ENCODE measurements around the gene STOX2.
"Not testable (repeated sequence)": the region's sequence is repeated elsewhere in the genome, so short reads cannot be mapped to it uniquely, and the experiment has no call there.

The STOX2 gene

DNA sequence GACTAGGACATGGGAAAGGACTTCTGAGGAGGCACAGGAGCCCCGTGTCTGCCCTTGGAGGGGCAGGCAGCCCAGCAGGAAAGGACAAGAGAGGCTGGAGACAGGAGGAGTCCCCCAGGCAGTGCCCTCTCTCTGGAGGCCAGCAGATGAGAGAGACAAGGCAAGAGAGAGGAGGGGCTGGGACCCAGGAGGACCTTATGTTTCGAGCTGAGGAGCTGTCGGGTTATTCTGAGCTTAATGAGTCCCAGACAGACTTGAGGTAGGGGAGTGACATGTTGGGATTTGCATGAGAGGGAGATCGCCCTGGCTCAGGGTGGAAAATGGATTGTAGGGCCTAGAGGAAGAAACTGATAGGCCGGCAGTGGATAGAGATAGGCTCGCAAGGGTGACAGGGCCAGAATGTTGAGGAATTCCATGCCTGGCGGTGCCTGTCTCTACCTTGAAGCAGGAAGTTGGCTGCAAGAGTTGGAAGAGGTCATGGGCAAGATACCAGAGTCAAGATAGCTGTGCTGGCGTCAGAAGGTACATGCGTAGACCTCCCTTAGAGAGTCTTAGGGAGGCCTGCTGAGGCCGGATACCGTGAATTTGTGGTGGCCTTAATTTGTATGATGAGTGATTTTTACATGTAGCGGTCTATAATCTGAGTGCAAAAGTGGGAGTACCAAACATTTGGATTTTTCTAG, 19.4 kb downstream of the STOX2 start:
- H3K36me3 Mint-ChIP-seq (ENCODE audit: insufficient read depth): no peaks in the 10 kb centered on the region
- H3K27me3 Mint-ChIP-seq: peaks cover 26% of the 10 kb centered on the region
- H3K4me3 Mint-ChIP-seq: no peak overlapping the region
- no peaks in the 10 kb centered on the region for H3K4me1 Mint-ChIP-seq
- no peak for DNase-seq (ENCODE audit: low spot score in 2 of 2)
- no peak for ATAC-seq (replicated peaks; ENCODE audit: extremely low read depth, poor library complexity, severe bottlenecking)
- no peak overlapping the region for H3K27ac Mint-ChIP-seq (ENCODE audit: low read depth)
- H3K9me3 Mint-ChIP-seq: no peaks in the 10 kb centered on the region

DNA sequence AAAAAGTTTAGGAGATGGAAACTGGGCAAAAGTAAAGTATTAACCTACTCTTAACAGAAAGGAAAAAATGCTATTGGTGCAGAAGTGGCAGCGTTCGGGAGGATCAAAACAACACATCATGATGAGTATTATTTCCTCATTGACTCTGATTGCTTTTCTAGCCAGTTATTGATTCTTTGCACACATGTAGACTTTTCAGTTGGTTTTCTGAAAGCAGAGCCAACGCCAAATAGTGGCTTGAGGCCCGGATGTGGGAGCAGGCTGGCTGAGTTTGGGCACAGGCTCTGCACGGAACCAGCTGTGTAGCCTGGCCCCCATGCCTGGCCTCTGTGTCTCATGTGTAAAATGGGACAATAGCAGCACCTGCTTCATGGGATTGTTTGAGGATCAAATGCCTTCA, 21.8 kb downstream of the STOX2 start:
- DNase-seq (ENCODE audit: low spot score in 2 of 2) (no peak), ATAC-seq (replicated peaks; ENCODE audit: extremely low read depth, poor library complexity, severe bottlenecking) (no peak)
- Mint-ChIP-seq H3K27ac (ENCODE audit: low read depth) (no peak overlapping the region), H3K4me1 (no peaks in the 10 kb centered on the region), H3K27me3 (peaks cover 33% of the 10 kb centered on the region), H3K4me3 (no peak overlapping the region), H3K36me3 (ENCODE audit: insufficient read depth) (no peaks in the 10 kb centered on the region), H3K9me3 (no peaks in the 10 kb centered on the region)

DNA sequence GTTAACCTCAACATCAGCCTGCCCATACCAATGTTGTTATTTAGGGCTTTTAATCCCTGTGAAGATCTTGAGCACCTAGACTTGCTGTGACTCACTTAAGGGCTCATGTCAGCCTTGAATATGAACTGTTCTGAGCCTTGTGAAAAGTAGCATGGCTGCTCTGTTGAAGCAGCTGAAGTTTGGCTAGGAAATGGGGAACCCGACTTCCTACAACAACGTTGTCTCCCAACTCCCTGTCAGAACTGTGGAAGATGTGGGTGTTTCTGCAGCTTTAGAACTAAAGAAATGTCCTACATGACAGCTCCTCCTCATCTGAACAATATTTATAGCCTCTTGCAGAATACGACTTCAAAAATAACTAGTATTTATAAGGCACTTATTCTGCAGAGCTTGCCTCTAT, 27.5 kb downstream of the STOX2 start:
- no peaks in the 10 kb centered on the region for H3K36me3 Mint-ChIP-seq (ENCODE audit: insufficient read depth)
- no peak for ATAC-seq (replicated peaks; ENCODE audit: extremely low read depth, poor library complexity, severe bottlenecking)
- H3K4me3 Mint-ChIP-seq: no peak overlapping the region
- no peak for DNase-seq (ENCODE audit: low spot score in 2 of 2)
- no peaks in the 10 kb centered on the region for H3K9me3 Mint-ChIP-seq
- H3K27ac Mint-ChIP-seq (ENCODE audit: low read depth): no peak overlapping the region
- no peaks in the 10 kb centered on the region for H3K4me1 Mint-ChIP-seq
- H3K27me3 Mint-ChIP-seq: peaks cover 22% of the 10 kb centered on the region

DNA sequence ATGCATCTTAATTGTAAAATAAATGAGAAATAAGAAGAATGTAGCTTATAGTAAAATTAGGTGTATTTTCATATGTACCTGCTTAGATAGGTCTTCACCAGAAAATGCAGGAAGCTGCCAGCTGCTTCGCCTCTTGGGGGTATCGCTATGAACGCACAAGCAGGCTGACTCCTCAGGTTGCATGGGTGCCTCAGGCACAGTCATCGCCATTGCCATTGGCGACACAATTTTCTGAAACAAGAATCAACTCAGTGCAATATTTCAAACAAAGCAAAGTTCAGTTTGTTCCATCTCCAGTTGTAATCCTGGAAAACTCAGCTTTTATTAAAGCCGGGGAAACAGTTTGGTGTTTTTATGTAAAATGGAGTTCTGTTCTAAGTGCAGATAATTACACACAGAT, 29.7 kb downstream of the STOX2 start:
- no peaks in the 10 kb centered on the region for H3K9me3 Mint-ChIP-seq
- H3K4me1 Mint-ChIP-seq: no peaks in the 10 kb centered on the region
- H3K27me3 Mint-ChIP-seq: peaks cover 22% of the 10 kb centered on the region
- H3K27ac Mint-ChIP-seq (ENCODE audit: low read depth): no peak overlapping the region
- no peak overlapping the region for H3K4me3 Mint-ChIP-seq
- no peaks in the 10 kb centered on the region for H3K36me3 Mint-ChIP-seq (ENCODE audit: insufficient read depth)
- DNase-seq (ENCODE audit: low spot score in 2 of 2) (no peak), ATAC-seq (replicated peaks; ENCODE audit: extremely low read depth, poor library complexity, severe bottlenecking) (no peak)

DNA sequence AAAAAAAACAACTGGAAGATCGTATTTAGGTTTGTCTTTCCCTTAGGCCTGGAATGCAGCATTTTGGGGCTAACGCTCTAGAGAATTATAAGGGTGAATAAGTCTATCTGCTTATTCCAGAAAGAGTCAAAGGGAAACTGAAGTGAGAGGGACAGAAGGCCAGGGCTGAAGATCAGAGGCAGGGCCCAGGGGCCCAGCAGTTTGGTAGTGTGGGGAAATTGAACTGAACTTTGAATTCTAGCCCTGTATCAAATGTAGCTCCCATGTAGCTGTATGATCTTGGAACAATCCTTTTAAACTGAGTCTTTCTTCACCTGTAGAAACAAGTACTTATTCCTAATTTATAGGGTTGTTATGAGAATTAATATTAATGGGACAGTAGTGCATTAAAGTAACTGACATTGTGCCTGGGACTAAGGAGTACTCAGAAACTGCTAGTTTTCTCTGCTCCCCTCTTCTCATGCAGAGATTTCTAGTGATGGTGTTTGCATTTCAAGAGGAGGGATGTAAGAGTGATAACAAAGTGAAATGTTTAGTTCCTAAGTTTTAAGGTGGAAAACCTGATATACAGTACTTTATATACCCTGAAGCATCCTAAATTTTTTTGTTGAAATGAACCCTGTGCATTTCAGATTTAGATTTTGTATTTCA, 30.4 kb downstream of the STOX2 start:
- H3K27ac Mint-ChIP-seq (ENCODE audit: low read depth): no peak overlapping the region
- H3K9me3 Mint-ChIP-seq: no peaks in the 10 kb centered on the region
- DNase-seq (ENCODE audit: low spot score in 2 of 2): no peak
- peaks cover 22% of the 10 kb centered on the region for H3K27me3 Mint-ChIP-seq
- H3K4me3 Mint-ChIP-seq: no peak overlapping the region
- no peak for ATAC-seq (replicated peaks; ENCODE audit: extremely low read depth, poor library complexity, severe bottlenecking)
- no peaks in the 10 kb centered on the region for H3K36me3 Mint-ChIP-seq (ENCODE audit: insufficient read depth)
- H3K4me1 Mint-ChIP-seq: no peaks in the 10 kb centered on the region

DNA sequence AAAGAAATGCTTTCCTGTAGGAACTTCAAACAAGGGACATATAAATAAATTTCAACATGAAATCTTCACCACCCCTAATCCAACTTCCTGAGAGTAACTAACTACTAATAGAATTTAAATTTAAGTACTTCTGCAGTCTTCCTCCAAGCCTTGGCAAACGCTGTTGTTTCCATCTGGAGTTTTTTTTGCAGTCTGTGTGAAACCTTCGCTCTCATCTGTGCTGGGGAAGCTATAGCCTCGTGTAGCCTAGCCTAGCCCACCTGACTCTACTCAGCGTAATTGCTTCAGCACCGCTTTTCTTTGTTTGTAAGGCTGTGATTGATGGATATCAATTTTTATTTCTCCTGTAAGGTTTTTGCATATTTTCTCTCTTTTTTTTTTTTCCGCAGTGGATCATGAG, 30.9 kb downstream of the STOX2 start:
- Mint-ChIP-seq H3K27me3 (peaks cover 22% of the 10 kb centered on the region), H3K9me3 (no peaks in the 10 kb centered on the region), H3K4me3 (no peak overlapping the region), H3K27ac (ENCODE audit: low read depth) (no peak overlapping the region), H3K4me1 (no peaks in the 10 kb centered on the region), H3K36me3 (ENCODE audit: insufficient read depth) (no peaks in the 10 kb centered on the region)
- no peak for ATAC-seq (replicated peaks; ENCODE audit: extremely low read depth, poor library complexity, severe bottlenecking)
- no peak for DNase-seq (ENCODE audit: low spot score in 2 of 2)

DNA sequence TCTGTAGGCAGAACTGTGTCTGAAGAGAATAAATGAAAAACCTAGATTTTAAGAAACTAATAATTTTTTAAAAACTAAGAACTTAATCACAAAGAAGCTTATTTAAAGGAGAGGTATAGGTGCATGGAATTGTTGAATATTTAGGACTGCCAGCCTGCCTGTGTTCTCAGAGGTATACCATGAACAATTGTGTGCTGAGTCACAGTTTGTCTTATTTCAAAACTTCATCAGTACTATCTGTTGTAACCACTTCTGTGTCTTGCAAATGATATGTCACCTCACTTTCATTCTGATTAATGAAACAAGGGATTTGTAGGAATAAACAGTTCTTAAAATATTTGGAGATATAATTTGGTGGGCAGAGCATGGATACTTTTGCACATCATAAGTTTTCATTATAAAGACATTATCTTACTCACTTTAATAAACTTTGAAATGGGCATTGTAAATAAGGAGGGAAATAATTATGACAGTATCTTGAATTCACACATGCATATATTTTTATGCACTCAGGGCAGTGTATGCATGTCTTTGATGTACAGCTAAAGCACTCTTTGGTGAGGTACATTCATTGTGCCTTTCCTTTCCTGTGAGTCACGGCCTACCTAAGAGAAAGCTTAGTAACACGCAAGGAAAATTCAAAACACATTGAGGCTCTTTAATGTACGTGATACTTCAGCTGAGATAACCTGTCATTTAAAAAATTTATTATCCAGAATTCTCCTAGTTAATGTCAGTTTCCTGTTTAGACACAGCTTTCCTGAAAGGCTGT, 31.7 kb downstream of the STOX2 start:
- Mint-ChIP-seq H3K4me3 (no peak overlapping the region), H3K27ac (ENCODE audit: low read depth) (no peak overlapping the region), H3K4me1 (no peaks in the 10 kb centered on the region), H3K9me3 (no peaks in the 10 kb centered on the region), H3K36me3 (ENCODE audit: insufficient read depth) (no peaks in the 10 kb centered on the region), H3K27me3 (peaks cover 17% of the 10 kb centered on the region)
- ATAC-seq (replicated peaks; ENCODE audit: extremely low read depth, poor library complexity, severe bottlenecking) (no peak), DNase-seq (ENCODE audit: low spot score in 2 of 2) (no peak)

DNA sequence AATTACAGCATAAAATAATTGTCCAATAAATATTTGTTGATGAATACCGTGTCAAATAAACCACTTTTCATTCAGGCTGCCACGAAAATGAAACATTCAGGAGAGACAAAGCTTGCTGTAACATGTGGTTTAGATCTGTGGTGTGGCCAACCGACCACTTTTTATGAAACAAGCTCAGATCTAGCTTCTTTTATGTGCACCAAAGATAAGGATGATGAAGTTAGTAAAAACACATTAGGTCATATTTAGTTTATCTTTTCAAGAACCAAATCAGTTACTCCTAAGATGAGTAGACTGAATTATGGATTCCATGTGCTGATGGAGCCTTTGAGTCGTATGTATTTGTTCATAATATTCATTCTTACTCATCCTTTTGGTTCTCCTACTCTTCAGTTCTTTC, 35.8 kb downstream of the STOX2 start:
- no peaks in the 10 kb centered on the region for H3K36me3 Mint-ChIP-seq (ENCODE audit: insufficient read depth)
- H3K27me3 Mint-ChIP-seq: peaks cover 8% of the 10 kb centered on the region
- ATAC-seq (replicated peaks; ENCODE audit: extremely low read depth, poor library complexity, severe bottlenecking) (no peak), DNase-seq (ENCODE audit: low spot score in 2 of 2) (no peak)
- no peaks in the 10 kb centered on the region for H3K9me3 Mint-ChIP-seq
- H3K4me1 Mint-ChIP-seq: no peaks in the 10 kb centered on the region
- no peak overlapping the region for H3K4me3 Mint-ChIP-seq
- no peak overlapping the region for H3K27ac Mint-ChIP-seq (ENCODE audit: low read depth)

DNA sequence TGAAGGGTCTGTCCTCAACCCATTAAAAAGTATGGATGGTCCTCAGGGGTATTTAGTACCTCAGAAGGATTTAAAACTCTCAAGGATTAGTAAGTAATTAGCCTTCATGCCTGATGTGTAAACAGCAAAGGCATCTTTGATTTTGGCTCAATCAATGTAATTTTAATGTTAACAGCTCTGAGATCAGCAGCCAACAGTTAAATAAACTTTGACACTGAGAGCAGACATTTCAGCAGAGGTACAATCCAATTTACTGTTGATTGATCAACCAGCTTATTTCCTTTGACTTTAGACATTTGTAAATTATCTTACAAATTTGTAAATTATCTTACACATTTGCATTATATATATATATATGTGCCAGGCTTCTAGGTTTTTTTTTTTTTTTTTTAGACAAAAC, 36.9 kb downstream of the STOX2 start:
- DNase-seq (ENCODE audit: low spot score in 2 of 2) (no peak), ATAC-seq (replicated peaks; ENCODE audit: extremely low read depth, poor library complexity, severe bottlenecking) (no peak)
- no peaks in the 10 kb centered on the region for H3K4me1 Mint-ChIP-seq
- H3K36me3 Mint-ChIP-seq (ENCODE audit: insufficient read depth): no peaks in the 10 kb centered on the region
- H3K27me3 Mint-ChIP-seq: peaks cover 7% of the 10 kb centered on the region
- H3K4me3 Mint-ChIP-seq: no peak overlapping the region
- H3K27ac Mint-ChIP-seq (ENCODE audit: low read depth): no peak overlapping the region
- no peaks in the 10 kb centered on the region for H3K9me3 Mint-ChIP-seq

DNA sequence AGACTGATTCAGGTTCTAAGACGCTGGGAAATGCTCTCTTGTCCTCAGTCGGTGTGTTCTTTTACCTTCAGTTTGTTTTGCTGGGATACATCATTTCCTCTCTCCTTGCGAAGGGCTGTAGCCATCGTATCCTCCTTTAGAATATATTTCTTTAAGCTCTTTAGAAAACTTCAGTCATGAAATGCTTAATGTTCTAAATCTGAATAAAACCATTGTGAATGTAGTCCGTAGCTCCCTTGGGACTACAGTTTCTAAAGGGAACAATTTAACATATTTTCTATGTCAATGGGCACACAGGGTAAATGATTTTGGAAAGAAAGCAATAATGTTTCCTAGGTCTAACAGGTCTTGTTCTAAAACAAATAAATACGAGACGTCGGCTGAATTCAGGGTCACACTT, 40.6 kb downstream of the STOX2 start:
- Mint-ChIP-seq H3K9me3 (no peaks in the 10 kb centered on the region), H3K4me3 (no peak overlapping the region), H3K27ac (ENCODE audit: low read depth) (no peak overlapping the region), H3K36me3 (ENCODE audit: insufficient read depth) (no peaks in the 10 kb centered on the region), H3K27me3 (peaks cover 19% of the 10 kb centered on the region), H3K4me1 (no peaks in the 10 kb centered on the region)
- DNase-seq (ENCODE audit: low spot score in 2 of 2) (no peak), ATAC-seq (replicated peaks; ENCODE audit: extremely low read depth, poor library complexity, severe bottlenecking) (no peak)

DNA sequence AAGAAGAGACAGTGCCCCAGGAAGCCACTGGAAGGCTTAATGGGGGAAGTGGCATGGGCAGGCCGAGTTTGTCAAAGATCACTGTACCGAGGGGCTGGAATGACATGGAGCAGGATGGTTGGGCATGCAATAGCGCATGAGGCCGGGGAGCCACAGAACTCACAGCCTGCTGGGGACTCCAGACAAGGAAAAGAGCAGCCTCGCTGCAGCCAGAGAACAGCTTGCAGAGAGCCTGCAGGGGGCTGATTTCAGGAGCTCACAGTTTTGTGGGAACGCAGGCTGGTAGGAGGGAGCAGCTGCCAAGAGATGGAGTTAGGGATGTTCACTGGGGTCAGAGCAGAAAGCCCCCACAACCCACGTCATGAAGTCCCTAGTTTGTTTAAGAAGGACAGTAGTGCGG, 45.4 kb downstream of the STOX2 start:
- no peak for ATAC-seq (replicated peaks; ENCODE audit: extremely low read depth, poor library complexity, severe bottlenecking)
- H3K36me3 Mint-ChIP-seq (ENCODE audit: insufficient read depth): no peaks in the 10 kb centered on the region
- peaks cover 14% of the 10 kb centered on the region for H3K27me3 Mint-ChIP-seq
- no peak for DNase-seq (ENCODE audit: low spot score in 2 of 2)
- H3K4me1 Mint-ChIP-seq: no peaks in the 10 kb centered on the region
- H3K9me3 Mint-ChIP-seq: no peaks in the 10 kb centered on the region
- no peak overlapping the region for H3K27ac Mint-ChIP-seq (ENCODE audit: low read depth)
- no peak overlapping the region for H3K4me3 Mint-ChIP-seq

DNA sequence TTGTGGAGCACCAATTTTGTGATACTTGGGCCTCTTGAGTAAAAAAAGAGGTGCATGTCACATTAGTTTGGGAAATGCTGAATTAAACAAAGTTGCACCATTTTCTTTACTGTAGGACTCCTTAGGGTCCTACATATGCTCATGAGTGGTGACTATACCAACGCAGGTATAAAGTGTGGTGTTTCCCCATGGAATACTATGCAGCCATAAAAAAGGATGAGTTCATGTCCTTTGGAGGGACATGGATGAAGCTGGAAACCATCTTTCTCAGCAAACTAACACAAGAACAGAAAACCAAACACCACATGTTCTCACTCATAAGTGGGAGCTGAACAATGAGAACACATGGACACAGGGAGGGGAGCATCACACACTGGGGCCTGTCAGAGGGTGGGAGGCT, 47.5 kb downstream of the STOX2 start:
- not testable (repeated sequence) for H3K4me1 Mint-ChIP-seq; DNase-seq (ENCODE audit: low spot score in 2 of 2); ATAC-seq (replicated peaks; ENCODE audit: extremely low read depth, poor library complexity, severe bottlenecking); H3K4me3 Mint-ChIP-seq; H3K36me3 Mint-ChIP-seq (ENCODE audit: insufficient read depth); H3K27ac Mint-ChIP-seq (ENCODE audit: low read depth); H3K9me3 Mint-ChIP-seq
- peaks cover 14% of the 10 kb centered on the region for H3K27me3 Mint-ChIP-seq
